ENCODE data around the gene ANAPC15.
A peak's percentile ranks its signal among the peaks of the same experiment; 100 is the strongest.

DNA sequence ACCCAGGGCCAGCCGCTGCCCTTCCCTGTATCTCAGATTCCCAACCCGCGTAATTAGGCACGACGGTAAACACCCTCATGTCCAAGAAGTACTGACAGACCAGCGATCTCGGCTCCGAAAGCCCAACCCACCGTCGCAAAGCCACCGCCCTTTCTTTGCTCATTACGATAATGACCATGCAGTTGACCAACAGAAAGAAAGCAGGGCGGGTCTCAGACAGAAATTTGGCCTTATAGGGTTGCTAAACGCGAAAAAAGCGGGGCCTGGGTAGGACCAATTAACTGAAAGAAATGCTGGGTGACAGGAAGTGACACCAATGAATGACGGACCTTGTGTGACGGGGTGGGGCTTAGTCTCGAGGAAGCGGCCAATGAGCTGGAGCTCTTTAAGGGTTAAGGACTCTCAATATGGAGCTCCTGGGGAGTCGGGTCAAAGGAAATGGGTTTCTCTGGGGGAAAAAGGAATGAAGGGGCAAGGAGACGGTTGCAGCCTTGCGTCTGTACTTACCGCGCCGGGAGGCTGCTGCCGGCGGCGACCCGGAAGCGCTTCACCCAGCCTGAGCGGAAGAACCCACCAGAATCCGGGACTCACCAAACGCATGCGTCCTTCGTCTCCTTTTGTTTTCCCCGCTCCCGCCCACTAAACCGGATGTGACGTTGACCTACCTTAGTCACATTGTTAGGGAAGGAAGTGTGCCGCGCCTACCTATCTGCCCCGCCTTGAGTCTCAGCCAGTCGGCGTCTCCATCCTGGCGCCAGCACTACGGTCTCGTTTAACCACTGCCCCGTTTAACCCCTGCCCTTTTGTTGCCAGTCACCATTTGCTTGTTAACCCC is at the start of gene ANAPC15:
- TF ChIP-seq, protein P1, sequence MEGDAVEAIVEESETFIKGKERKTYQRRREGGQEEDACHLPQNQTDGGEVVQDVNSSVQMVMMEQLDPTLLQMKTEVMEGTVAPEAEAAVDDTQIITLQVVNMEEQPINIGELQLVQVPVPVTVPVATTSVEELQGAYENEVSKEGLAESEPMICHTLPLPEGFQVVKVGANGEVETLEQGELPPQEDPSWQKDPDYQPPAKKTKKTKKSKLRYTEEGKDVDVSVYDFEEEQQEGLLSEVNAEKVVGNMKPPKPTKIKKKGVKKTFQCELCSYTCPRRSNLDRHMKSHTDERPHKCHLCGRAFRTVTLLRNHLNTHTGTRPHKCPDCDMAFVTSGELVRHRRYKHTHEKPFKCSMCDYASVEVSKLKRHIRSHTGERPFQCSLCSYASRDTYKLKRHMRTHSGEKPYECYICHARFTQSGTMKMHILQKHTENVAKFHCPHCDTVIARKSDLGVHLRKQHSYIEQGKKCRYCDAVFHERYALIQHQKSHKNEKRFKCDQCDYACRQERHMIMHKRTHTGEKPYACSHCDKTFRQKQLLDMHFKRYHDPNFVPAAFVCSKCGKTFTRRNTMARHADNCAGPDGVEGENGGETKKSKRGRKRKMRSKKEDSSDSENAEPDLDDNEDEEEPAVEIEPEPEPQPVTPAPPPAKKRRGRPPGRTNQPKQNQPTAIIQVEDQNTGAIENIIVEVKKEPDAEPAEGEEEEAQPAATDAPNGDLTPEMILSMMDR (IDR thresholded peaks at IDR 0.05) = no peak
- TF ChIP-seq SOX15 (CRISPR knock-in tag; IDR thresholded peaks at IDR 0.05) (no peak), JUN (CRISPR knock-in tag; IDR thresholded peaks at IDR 0.05) (no peak), CREB1 (CRISPR knock-in tag; IDR thresholded peaks at IDR 0.05) (no peak), TEAD1 (CRISPR knock-in tag; IDR thresholded peaks at IDR 0.05) (0 out of 2 replicates have a peak, but pooled peaks have one; percentile 39), ZNF232 (CRISPR knock-in tag; IDR thresholded peaks at IDR 0.05) (peak; percentile 80), SP1 (CRISPR knock-in tag; conservative IDR thresholded peaks at IDR 0.05) (peak; percentile 65), NR2C2 (CRISPR knock-in tag; IDR thresholded peaks at IDR 0.05) (peak; percentile 92), ZNF396 (CRISPR knock-in tag; IDR thresholded peaks at IDR 0.05; ENCODE audit: borderline replicate concordance) (no peak)
- TF ChIP-seq, protein P2, sequence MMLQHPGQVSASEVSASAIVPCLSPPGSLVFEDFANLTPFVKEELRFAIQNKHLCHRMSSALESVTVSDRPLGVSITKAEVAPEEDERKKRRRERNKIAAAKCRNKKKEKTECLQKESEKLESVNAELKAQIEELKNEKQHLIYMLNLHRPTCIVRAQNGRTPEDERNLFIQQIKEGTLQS (CRISPR knock-in tag; conservative IDR thresholded peaks at IDR 0.05) = no peak
- TF ChIP-seq, protein P3, sequence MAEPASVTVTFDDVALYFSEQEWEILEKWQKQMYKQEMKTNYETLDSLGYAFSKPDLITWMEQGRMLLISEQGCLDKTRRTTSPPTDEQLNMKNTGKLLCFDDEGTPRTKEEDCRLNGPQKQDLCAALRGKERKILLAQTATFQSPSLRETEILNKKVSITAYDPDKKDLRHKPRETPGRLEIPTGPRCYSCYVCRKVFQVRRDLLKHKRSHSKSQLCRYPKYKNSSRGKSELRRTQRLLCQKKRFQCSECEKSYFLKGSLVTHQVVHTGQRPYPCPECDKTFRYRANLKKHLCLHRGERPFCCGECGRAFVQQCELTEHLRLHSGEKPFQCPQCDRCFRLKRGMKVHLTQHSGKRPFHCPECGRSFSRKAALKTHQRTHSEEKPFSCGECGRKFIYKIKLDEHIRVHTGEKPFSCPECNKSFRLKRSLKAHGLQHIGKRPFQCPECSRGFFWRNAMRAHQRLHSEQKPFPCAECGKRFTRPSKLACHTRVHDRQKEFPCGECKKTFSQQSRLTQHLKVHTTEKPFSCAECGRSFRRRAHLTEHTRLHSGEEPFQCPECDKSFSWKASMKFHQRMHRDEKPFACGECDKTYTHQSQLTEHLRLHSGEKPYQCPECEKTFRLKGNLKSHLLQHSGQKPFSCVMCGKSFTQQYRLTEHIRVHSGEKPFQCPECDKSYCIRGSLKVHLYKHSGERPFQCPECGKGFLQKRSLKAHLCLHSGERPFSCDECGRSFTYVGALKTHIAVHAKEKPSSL (CRISPR knock-in tag; conservative IDR thresholded peaks at IDR 0.05) = no peak
- TF ChIP-seq, protein P4, sequence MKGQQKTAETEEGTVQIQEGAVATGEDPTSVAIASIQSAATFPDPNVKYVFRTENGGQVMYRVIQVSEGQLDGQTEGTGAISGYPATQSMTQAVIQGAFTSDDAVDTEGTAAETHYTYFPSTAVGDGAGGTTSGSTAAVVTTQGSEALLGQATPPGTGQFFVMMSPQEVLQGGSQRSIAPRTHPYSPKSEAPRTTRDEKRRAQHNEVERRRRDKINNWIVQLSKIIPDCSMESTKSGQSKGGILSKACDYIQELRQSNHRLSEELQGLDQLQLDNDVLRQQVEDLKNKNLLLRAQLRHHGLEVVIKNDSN (CRISPR knock-in tag; IDR thresholded peaks at IDR 0.05) = peak; percentile 65; the same call in 1 of the 2 replicates
- TF ChIP-seq, protein P5, sequence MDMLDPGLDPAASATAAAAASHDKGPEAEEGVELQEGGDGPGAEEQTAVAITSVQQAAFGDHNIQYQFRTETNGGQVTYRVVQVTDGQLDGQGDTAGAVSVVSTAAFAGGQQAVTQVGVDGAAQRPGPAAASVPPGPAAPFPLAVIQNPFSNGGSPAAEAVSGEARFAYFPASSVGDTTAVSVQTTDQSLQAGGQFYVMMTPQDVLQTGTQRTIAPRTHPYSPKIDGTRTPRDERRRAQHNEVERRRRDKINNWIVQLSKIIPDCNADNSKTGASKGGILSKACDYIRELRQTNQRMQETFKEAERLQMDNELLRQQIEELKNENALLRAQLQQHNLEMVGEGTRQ (CRISPR knock-in tag; IDR thresholded peaks at IDR 0.05) = peak; percentile 81
- TF ChIP-seq, protein P6, sequence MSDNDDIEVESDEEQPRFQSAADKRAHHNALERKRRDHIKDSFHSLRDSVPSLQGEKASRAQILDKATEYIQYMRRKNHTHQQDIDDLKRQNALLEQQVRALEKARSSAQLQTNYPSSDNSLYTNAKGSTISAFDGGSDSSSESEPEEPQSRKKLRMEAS (CRISPR knock-in tag; IDR thresholded peaks at IDR 0.05) = peak; percentile 75; the same call in 1 of the 2 replicates

Measured in WTC11 (cell line).